Astrocyte (in vitro differentiated cells and primary cell): ENCODE data around the gene AAGAB.

Source experiments
- EZH2 ChIP-seq: IDR thresholded peaks from 2 replicates; pipeline ENCODE4 v1.6.1; 2012; ENCODE audit warnings: mild to moderate bottlenecking, low read length, inconsistent platforms; ENCODE audit not compliant: insufficient read depth
- TF ChIP-seq, protein P1 (sequence below): IDR thresholded peaks from 2 replicates; pipeline ENCODE4 v1.5.1; 2011; ENCODE audit warnings: low read depth, mild to moderate bottlenecking, inconsistent platforms, low read length, moderate library complexity; ENCODE audit not compliant: insufficient read depth

DNA sequence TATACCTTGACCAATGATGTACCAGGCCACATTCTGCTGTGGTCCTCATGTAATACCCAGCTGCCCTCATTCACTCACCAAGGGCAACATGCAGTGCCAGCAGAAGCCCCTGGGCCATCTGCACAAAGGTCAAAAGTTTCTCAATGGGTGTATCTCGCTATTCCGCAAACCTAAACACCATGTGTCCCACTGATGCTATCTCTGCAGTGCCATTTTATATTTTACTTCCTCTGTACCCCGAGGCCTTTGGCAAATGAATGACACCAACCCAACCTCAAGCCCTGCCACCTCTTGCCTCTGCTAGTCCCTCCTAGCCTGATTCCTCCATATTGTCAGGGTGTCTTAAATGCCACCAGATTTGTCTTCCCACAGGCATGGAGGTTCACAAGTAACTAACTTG, 59.2 kb downstream of the AAGAB start:
- TF ChIP-seq EZH2: no peak
- TF ChIP-seq, protein P1, sequence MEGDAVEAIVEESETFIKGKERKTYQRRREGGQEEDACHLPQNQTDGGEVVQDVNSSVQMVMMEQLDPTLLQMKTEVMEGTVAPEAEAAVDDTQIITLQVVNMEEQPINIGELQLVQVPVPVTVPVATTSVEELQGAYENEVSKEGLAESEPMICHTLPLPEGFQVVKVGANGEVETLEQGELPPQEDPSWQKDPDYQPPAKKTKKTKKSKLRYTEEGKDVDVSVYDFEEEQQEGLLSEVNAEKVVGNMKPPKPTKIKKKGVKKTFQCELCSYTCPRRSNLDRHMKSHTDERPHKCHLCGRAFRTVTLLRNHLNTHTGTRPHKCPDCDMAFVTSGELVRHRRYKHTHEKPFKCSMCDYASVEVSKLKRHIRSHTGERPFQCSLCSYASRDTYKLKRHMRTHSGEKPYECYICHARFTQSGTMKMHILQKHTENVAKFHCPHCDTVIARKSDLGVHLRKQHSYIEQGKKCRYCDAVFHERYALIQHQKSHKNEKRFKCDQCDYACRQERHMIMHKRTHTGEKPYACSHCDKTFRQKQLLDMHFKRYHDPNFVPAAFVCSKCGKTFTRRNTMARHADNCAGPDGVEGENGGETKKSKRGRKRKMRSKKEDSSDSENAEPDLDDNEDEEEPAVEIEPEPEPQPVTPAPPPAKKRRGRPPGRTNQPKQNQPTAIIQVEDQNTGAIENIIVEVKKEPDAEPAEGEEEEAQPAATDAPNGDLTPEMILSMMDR: no peak
